ENCODE data around the gene CRIM1. TPM values are rescaled to one million over a fixed set of nuclear protein-coding genes. Genes with fewer than 3 reads are reported as not detected.

The CRIM1 gene
- total RNA-seq, 2 donors from 2014 or later = 26.7 to 26.9 TPM

DNA sequence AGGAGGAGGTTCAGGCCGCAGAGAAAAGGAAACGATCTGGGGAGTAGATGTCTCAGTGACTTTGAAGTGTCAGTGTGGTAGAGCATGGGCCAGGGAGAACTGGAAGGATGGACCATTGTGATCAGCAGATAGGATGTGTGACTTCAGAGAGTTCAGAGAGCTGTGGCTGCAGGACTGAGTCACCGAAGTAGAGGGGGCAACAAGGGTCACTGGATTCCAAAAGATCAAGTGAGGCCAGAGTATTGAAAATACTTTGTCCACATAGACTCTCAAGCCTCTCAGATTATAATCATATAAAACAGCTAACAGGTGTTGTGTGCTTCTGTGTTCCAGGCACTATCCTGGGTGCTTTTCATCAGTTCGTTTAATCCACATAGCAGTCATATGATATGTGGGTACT, 99.4 kb downstream of the CRIM1 start:
- Histone ChIP-seq H3K9me3 (ENCODE audit: control insufficient read depth, low read length) (no peaks in the 10 kb centered on the region), H3K4me3 (ENCODE audit: low read length) (no peak overlapping the region), H3K27ac (ENCODE audit: low read depth, low read length) (no peak overlapping the region), H3K27me3 (ENCODE audit: control insufficient read depth, insufficient read depth, low read length, poor library complexity, severe bottlenecking) (no peaks in the 10 kb centered on the region), H3K36me3 (ENCODE audit: control insufficient read depth, insufficient read depth, low read length) (peaks cover 41% of the 10 kb centered on the region), H3K9ac (ENCODE audit: extremely low read depth, low read length, poor library complexity, severe bottlenecking) (no peak overlapping the region), H3K4me1 (ENCODE audit: control insufficient read depth, insufficient read depth, low read length) (no peaks in the 10 kb centered on the region)
- DNase-seq = no peak
- Mint-ChIP-seq H3K27ac (no peak overlapping the region), H3K9me3 (no peaks in the 10 kb centered on the region), H3K27me3 (ENCODE audit: insufficient read depth) (no peaks in the 10 kb centered on the region), H3K4me1 (peaks cover 20% of the 10 kb centered on the region), H3K4me3 (no peak overlapping the region), H3K36me3 (ENCODE audit: low read depth) (peaks cover 10% of the 10 kb centered on the region)
- TF ChIP-seq, protein P1, sequence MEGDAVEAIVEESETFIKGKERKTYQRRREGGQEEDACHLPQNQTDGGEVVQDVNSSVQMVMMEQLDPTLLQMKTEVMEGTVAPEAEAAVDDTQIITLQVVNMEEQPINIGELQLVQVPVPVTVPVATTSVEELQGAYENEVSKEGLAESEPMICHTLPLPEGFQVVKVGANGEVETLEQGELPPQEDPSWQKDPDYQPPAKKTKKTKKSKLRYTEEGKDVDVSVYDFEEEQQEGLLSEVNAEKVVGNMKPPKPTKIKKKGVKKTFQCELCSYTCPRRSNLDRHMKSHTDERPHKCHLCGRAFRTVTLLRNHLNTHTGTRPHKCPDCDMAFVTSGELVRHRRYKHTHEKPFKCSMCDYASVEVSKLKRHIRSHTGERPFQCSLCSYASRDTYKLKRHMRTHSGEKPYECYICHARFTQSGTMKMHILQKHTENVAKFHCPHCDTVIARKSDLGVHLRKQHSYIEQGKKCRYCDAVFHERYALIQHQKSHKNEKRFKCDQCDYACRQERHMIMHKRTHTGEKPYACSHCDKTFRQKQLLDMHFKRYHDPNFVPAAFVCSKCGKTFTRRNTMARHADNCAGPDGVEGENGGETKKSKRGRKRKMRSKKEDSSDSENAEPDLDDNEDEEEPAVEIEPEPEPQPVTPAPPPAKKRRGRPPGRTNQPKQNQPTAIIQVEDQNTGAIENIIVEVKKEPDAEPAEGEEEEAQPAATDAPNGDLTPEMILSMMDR (conservative IDR thresholded peaks at IDR 0.05) = no peak
- 91 to 94% methylated on average over 2 to 4 of the region's 4 CpGs for WGBS, 2 experiments (ENCODE audit: insufficient coverage in 1 of 2, insufficient read length in 1 of 2)

DNA sequence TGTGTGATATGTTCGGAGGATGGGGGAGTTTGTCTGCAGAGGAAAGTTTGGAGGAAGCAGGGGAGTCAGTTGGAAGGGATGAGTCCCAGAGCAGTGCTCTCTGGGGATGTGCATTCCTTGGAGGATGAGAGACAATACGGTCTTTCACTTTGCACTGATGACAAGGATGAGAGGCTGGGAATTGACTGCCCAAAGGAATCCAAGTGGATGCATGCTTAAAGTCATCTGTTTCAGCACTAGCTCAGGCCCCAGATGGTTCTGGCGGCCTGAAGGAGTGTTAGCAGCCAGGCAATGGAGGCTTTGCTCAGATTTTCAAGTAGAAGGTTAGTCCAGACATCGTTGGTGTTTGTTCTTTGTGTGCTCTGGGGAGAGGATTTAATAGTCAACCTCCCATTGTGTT, 100.2 kb downstream of the CRIM1 start:
- no peak overlapping the region for H3K4me3 Mint-ChIP-seq
- Histone ChIP-seq H3K27me3 (ENCODE audit: control insufficient read depth, insufficient read depth, low read length, poor library complexity, severe bottlenecking) (no peaks in the 10 kb centered on the region), H3K4me3 (ENCODE audit: low read length) (no peak overlapping the region), H3K27ac (ENCODE audit: low read depth, low read length) (no peak overlapping the region), H3K4me1 (ENCODE audit: control insufficient read depth, insufficient read depth, low read length) (no peaks in the 10 kb centered on the region), H3K36me3 (ENCODE audit: control insufficient read depth, insufficient read depth, low read length) (peaks cover 37% of the 10 kb centered on the region), H3K9ac (ENCODE audit: extremely low read depth, low read length, poor library complexity, severe bottlenecking) (no peak overlapping the region), H3K9me3 (ENCODE audit: control insufficient read depth, low read length) (no peaks in the 10 kb centered on the region)
- 85 to 87% methylated on average over 3 to 4 of the region's 4 CpGs for WGBS, 2 experiments (ENCODE audit: insufficient coverage in 1 of 2, insufficient read length in 1 of 2)
- H3K9me3 Mint-ChIP-seq = no peaks in the 10 kb centered on the region
- peaks cover 14% of the 10 kb centered on the region for H3K4me1 Mint-ChIP-seq
- H3K27ac Mint-ChIP-seq = no peak overlapping the region
- H3K27me3 Mint-ChIP-seq (ENCODE audit: insufficient read depth) = no peaks in the 10 kb centered on the region
- peaks cover 8% of the 10 kb centered on the region for H3K36me3 Mint-ChIP-seq (ENCODE audit: low read depth)
- TF ChIP-seq, protein P1 (conservative IDR thresholded peaks at IDR 0.05) = no peak
- no peak for DNase-seq

DNA sequence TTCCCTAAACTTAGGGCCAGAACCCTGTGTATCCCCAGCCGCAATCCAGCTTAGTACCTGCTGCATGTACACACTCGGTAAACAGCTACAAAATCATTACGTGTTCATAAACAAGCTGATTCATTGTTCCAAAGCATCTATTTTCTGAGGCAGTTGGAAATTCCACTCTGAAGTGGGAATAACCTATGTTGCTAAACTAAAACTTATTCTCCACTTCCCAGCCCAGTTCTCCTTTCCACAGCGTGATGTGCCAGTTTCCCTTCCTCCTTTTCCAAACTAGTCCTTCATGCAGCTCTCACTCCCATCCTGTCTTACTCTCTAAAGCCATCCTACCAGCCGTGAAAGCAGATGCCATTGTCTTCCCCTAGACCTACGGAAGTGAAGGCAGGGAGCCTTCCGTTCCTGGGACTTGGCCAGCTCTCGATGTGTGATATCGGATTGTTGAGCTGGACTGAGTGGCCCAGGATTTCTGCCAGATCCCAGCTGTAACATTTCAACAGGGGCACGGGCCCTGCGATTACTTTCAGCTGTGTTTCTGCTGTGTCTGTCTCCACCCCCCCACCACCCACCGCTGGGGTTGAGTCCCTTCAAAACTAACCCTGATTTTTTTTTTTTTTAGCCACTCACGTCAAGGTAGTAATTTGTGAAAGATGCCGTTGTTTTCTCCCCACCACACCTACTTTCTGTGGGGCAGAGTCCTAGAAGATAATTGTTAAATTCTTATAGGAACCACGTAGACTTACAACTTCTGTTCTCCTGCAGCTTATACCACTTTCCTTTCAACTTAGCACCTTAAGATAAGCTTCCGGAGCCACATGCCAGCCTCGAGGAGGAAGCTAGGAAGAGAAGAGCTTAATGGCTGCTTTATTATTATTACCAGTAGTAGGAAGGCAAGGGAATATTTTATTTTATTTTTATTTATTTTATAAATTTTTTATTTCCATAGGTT, 100.9 kb downstream of the CRIM1 start:
- Histone ChIP-seq H3K4me3 (ENCODE audit: low read length) (no peak overlapping the region), H3K36me3 (ENCODE audit: control insufficient read depth, insufficient read depth, low read length) (peaks cover 37% of the 10 kb centered on the region), H3K4me1 (ENCODE audit: control insufficient read depth, insufficient read depth, low read length) (no peaks in the 10 kb centered on the region), H3K27ac (ENCODE audit: low read depth, low read length) (no peak overlapping the region), H3K27me3 (ENCODE audit: control insufficient read depth, insufficient read depth, low read length, poor library complexity, severe bottlenecking) (no peaks in the 10 kb centered on the region), H3K9ac (ENCODE audit: extremely low read depth, low read length, poor library complexity, severe bottlenecking) (no peak overlapping the region), H3K9me3 (ENCODE audit: control insufficient read depth, low read length) (no peaks in the 10 kb centered on the region)
- DNase-seq = no peak
- H3K9me3 Mint-ChIP-seq = no peaks in the 10 kb centered on the region
- no peak overlapping the region for H3K27ac Mint-ChIP-seq
- H3K4me1 Mint-ChIP-seq = peaks cover 7% of the 10 kb centered on the region
- H3K27me3 Mint-ChIP-seq (ENCODE audit: insufficient read depth) = no peaks in the 10 kb centered on the region
- no peak overlapping the region for H3K4me3 Mint-ChIP-seq
- WGBS, 2 experiments (ENCODE audit: insufficient coverage in 1 of 2, insufficient read length in 1 of 2) = 86 to 91% methylated on average over 10 to 14 of the region's 17 CpGs
- peaks cover 6% of the 10 kb centered on the region for H3K36me3 Mint-ChIP-seq (ENCODE audit: low read depth)
- TF ChIP-seq, protein P1 (conservative IDR thresholded peaks at IDR 0.05) = no peak

Measured in endodermal cell (in vitro differentiated cells).